Urinary bladder (tissue), 4 donors: ENCODE measurements around the gene CSNK1G2. TPM values are rescaled to one million over a fixed set of nuclear protein-coding genes. Genes with fewer than 3 reads are reported as not detected.

Source experiments
- DNase-seq: peaks from one replicate; pipeline ENCODE4 v3.0.0-alpha.2; 2015; ENCODE audit errors: extremely low spot score
- H3K27ac ChIP-seq: one replicate; pipeline ENCODE4 v1.5.1; 2013; ENCODE audit warnings: low read depth, mild to moderate bottlenecking, moderate library complexity
- H3K36me3 ChIP-seq: one replicate; pipeline ENCODE4 v1.6.1; 2013; ENCODE audit warnings: mild to moderate bottlenecking, moderate library complexity; ENCODE audit not compliant: insufficient read depth
- H3K4me1 ChIP-seq: one replicate; pipeline ENCODE4 v1.6.1; 2013; ENCODE audit warnings: mild to moderate bottlenecking, moderate library complexity; ENCODE audit not compliant: insufficient read depth
- H3K4me3 ChIP-seq: one replicate; pipeline ENCODE4 v1.5.1; 2013; ENCODE audit warnings: low read depth, low read length
- WGBS: extraction: QIAGEN DNeasy Blood & Tissue Kit; methylation state at CpG from one replicate; pipeline ENCODE4 v1.1.7; 2013; 5-methylcytosine and 5-hydroxymethylcytosine counted together
- polyA plus RNA-seq: library from polyadenylated mRNA; stranded (reverse); fragments of 200-250 nt; gene quantifications from one replicate; pipeline ENCODE4 v1.2.3, GENCODE V29; 2013
- total RNA-seq: library from RNA; depleted of rRNA; stranded (reverse); fragments of >200 nt; gene quantifications from one replicate; pipeline ENCODE4 v1.2.3, GENCODE V29; 2014
- donor health status: healthy with polysubstance abuse.
- donor health status: healthy.

CSNK1G2 gene
- total and polyA plus RNA-seq, 2 donors = 33.5 to 50.1 TPM

GRCh38 chr19:1924320-1924961, 16.5 kb upstream of the CSNK1G2 start:
- peaks cover 8% of the 10 kb centered on the region for H3K36me3 ChIP-seq
- 93% methylated on average over 35 of the region's 35 CpGs for WGBS

GRCh38 chr19:1925544-1925943, 15.4 kb upstream of the CSNK1G2 start:
- H3K27ac ChIP-seq = no peak overlapping the region
- peaks cover 8% of the 10 kb centered on the region for H3K36me3 ChIP-seq
- WGBS = 89% methylated on average over 16 of the region's 16 CpGs
- no peak overlapping the region for H3K4me3 ChIP-seq
- no peak for DNase-seq
- H3K4me1 ChIP-seq = no peaks in the 10 kb centered on the region

More at GRCh38 chr19:1924320-1924961, 16.5 kb upstream of the CSNK1G2 start:
- Histone ChIP-seq H3K4me3 (no peak overlapping the region), H3K4me1 (no peaks in the 10 kb centered on the region), H3K27ac (no peak overlapping the region)
- no peak for DNase-seq

- no peak overlapping the region for H3K27ac ChIP-seq
- no peak for DNase-seq
- no peak overlapping the region for H3K4me3 ChIP-seq
- WGBS = 15% methylated on average over 42 of the region's 42 CpGs
- no peaks in the 10 kb centered on the region for H3K4me1 ChIP-seq
- peaks cover 1% of the 10 kb centered on the region for H3K36me3 ChIP-seq
Measured at GRCh38 chr19:1929021-1929742, 11.8 kb upstream of the CSNK1G2 start.

- no peaks in the 10 kb centered on the region for H3K4me1 ChIP-seq
- H3K27ac ChIP-seq = no peak overlapping the region
- 95% methylated on average over 1 of the region's 1 CpG for WGBS
- DNase-seq = no peak
- H3K4me3 ChIP-seq = no peak overlapping the region
- H3K36me3 ChIP-seq = no peaks in the 10 kb centered on the region
Measured at GRCh38 chr19:1931445-1931844, 9.5 kb upstream of the CSNK1G2 start.

- no peak for DNase-seq
- WGBS = 87% methylated on average over 8 of the region's 8 CpGs
- no peak overlapping the region for H3K27ac ChIP-seq
- no peak overlapping the region for H3K4me3 ChIP-seq
- no peaks in the 10 kb centered on the region for H3K36me3 ChIP-seq
- H3K4me1 ChIP-seq = no peaks in the 10 kb centered on the region
Measured at GRCh38 chr19:1932395-1932794, 8.6 kb upstream of the CSNK1G2 start.

- H3K4me3 ChIP-seq = no peak overlapping the region
- no peaks in the 10 kb centered on the region for H3K4me1 ChIP-seq
- DNase-seq = no peak
- no peaks in the 10 kb centered on the region for H3K36me3 ChIP-seq
- WGBS = 72% methylated on average over 7 of the region's 7 CpGs
- H3K27ac ChIP-seq = no peak overlapping the region
Measured at GRCh38 chr19:1933244-1933643, 7.7 kb upstream of the CSNK1G2 start.

- Histone ChIP-seq H3K4me1 (no peaks in the 10 kb centered on the region), H3K4me3 (no peak overlapping the region), H3K27ac (no peak overlapping the region), H3K36me3 (no peaks in the 10 kb centered on the region)
- no peak for DNase-seq
- 93% methylated on average over 8 of the region's 8 CpGs for WGBS
Measured at GRCh38 chr19:1933942-1934341, 7.0 kb upstream of the CSNK1G2 start.

- H3K36me3 ChIP-seq = no peaks in the 10 kb centered on the region
- DNase-seq = no peak
- H3K4me3 ChIP-seq = no peak overlapping the region
- no peaks in the 10 kb centered on the region for H3K4me1 ChIP-seq
- 53% methylated on average over 11 of the region's 11 CpGs for WGBS
- no peak overlapping the region for H3K27ac ChIP-seq
Measured at GRCh38 chr19:1935484-1936208, 5.3 kb upstream of the CSNK1G2 start.

GRCh38 chr19:1936430-1936829, 4.5 kb upstream of the CSNK1G2 start:
- Histone ChIP-seq H3K4me1 (no peaks in the 10 kb centered on the region), H3K36me3 (no peaks in the 10 kb centered on the region), H3K27ac (no peak overlapping the region), H3K4me3 (no peak overlapping the region)
- no peak for DNase-seq
- WGBS = 80% methylated on average over 3 of the region's 3 CpGs

GRCh38 chr19:1936916-1937610, 3.9 kb upstream of the CSNK1G2 start:
- no peak for DNase-seq
- WGBS = 85% methylated on average over 24 of the region's 24 CpGs
- Histone ChIP-seq H3K27ac (no peak overlapping the region), H3K4me3 (no peak overlapping the region), H3K4me1 (no peaks in the 10 kb centered on the region), H3K36me3 (no peaks in the 10 kb centered on the region)

- H3K27ac ChIP-seq = no peak overlapping the region
- H3K36me3 ChIP-seq = no peaks in the 10 kb centered on the region
- no peak for DNase-seq
- H3K4me3 ChIP-seq = no peak overlapping the region
- WGBS = 63% methylated on average over 7 of the region's 7 CpGs
- H3K4me1 ChIP-seq = peaks cover 1% of the 10 kb centered on the region
Measured at GRCh38 chr19:1938071-1938470, 2.9 kb upstream of the CSNK1G2 start.

GRCh38 chr19:1942078-1942933, 1.3 kb downstream of the CSNK1G2 start:
- DNase-seq = peak; percentile 52
- Histone ChIP-seq H3K4me1 (peaks cover 2% of the 10 kb centered on the region), H3K27ac (peak overlapping the region; percentile 89), H3K4me3 (peak overlapping the region; percentile 91), H3K36me3 (no peaks in the 10 kb centered on the region)
- 2% methylated on average over 40 of the region's 40 CpGs for WGBS
